Activated CD8-positive, alpha-beta memory T cell treated with anti-CD3 and anti-CD28 coated beads, Interleukin-2, amount 50 U/mL, for 24 hours (primary cell): ENCODE results near the gene PCMTD2.
"Not testable (repeated sequence)": the region's sequence is repeated elsewhere in the genome, so short reads cannot be mapped to it uniquely, and the experiment has no call there.

Experiments
- DNase-seq: peaks from one replicate; pipeline ENCODE4 v3.0.0-alpha.2; 2020; ENCODE audit errors: extremely low read depth

The PCMTD2 gene

DNA sequence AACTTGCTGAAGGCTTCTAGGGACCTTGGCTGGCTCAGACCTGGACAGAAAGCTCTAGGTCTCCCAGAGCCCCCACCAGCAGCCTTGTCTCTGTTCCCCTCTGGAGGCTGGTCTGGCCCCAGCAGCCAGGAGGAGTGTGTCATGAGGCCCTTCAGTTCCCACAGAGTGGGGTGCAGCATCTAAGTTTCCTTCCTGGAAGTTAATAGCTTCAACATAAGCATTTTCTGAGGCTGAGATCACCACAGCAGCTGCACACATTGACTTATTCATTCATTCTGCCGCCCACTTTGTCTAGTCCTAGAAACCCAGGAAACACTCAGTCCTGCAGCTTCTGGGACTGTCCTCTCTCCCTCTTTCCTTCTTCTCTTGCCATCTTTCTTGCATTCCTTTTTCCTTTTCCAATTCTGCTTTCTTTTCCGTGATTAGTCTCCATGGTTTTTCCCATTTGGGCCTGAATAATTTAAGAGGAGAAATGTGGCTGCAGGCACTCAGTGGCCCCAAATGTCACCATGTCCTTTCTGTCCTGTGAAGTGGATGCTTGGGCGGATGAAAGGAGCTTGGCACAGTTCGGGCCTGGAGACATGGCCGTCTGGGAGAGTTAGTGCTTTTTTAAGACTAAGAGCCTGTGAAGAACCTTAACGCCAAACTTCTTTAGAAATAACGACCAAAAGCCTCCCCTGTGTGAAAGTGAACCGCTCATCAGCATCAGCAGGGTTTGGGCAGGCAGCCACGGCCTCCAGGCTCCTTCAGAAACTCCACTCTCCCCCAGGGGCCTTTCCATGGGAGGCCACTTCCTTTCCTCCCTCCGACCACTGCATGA lies 31.0 kb upstream of the PCMTD2 start:
- DNase-seq: no peak

DNA sequence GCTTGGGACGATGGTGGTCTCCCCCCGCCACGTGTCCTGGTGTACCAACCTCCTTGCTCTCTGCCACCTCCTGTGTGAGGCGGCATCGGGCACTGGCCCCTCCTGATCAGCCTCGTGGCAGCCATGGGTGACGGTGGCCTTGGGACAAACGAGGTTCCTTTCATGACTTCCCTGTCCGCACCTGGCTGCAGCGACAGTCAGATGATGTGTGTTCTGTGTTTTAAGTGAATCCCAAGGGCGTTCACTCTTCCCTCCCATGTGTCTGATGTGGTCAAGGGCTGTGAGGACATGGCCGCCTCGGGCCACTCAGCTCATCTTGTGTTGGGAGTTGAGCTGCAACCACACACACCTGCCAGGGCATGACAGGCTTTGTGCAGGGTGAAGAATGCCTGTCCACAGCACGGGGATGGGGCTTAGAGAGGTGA lies 30.4 kb upstream of the PCMTD2 start:
- DNase-seq: no peak

DNA sequence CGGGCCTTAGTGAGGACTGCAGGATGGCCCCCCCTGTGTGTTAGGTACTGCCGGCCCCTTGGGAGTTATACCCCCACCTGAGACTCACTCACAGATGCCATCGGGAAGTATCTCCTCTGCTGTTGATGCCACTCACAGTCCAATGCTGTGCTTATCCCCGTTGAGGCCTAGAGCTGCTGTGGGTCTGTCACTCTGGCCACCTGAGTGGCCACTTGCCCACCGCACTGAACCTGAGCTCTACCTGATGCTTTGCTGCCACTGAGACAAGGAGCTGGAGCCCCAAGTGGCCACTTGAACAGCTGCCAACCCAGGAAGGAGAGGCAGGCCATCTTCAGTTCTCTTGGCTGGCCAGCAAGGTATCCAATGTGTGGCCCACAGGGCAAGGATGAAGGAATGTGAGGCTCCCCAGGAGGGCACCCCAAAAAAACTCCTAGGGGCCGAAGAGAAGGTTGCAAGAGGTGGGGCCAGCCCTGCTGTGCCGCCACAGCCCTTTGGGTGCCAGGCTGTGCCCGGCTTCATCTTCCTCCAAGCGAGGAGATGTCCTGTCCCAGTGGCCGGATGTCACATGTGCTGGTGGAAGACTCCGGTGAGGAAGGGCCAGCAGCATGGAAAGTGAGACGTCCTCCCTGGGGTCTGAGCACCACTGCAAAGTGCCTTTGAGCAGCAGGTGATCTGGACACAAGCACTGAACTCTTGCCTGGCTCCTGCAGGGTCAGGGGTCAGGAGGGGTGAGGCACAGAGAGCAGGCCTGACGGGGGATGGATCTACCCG lies 29.5 kb upstream of the PCMTD2 start:
- no peak for DNase-seq

DNA sequence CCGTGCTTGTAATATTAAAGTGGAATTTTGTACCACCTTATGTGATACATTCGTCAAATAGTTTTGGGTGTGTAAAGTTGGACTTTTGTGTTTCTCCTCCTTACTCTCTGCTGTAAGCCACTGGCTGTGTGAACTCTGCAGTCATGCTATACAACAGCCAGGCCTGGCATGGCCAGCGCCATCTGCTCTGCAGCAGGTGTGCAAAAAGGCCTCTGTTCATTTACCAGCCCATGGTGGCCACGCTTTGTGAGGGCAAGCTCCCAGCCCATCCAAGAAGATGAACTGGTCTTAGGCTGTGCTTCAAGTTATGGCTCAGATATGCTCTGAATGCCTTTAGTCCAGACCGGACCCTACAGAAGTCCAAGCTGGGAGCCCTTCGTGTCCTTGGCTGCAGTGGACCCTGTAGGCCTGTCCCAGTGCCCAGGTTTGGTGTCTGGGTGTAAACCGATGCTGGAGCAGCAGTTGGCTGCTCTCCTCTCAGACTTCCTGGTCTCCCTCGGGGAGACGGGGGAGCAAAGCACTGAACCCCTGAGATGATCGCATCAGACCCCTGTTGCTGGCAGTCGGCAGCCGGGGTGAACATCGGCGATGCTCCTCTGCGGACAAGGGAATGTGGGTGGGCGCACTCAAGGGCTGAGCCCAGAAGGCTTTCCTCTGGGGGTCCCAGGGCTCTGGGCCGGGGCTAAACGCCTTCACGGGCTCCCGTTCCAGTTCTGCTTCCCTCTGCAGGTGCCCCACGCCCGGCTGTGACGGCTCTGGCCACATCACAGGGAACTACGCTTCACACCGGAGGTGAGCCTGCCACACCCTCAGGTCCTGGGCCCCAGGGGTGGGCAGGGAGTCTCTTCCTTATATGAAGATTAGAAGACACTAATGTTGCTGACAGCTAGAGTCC lies 28.6 kb upstream of the PCMTD2 start:
- DNase-seq: no peak

DNA sequence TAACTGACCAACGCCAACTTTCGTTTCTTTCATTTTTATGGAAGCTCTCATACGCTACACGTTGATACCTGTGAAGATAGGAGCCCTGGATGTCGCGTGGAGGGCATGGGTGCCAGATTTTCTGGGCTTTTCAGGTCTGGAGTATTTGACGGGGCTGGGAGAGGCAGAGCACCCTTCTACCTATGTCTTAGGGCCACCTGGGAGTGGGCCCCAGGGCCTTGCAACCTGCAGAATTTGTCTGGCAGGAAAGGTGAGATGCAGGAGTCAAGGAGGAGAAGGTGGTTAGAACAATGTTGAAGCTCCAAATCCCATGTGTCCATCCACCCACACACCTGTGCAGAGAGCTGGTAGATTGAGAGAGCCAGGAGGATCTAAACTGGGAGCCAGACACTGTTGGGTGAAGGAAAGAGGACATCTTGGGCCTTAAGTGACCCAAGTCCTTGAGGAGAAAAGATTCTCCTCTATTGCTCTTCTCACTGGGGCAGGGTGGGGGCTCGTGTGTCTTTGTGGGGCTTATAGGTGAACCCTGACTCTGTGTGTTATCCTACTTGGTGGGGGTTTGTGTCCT lies 27.4 kb upstream of the PCMTD2 start:
- DNase-seq: no peak

DNA sequence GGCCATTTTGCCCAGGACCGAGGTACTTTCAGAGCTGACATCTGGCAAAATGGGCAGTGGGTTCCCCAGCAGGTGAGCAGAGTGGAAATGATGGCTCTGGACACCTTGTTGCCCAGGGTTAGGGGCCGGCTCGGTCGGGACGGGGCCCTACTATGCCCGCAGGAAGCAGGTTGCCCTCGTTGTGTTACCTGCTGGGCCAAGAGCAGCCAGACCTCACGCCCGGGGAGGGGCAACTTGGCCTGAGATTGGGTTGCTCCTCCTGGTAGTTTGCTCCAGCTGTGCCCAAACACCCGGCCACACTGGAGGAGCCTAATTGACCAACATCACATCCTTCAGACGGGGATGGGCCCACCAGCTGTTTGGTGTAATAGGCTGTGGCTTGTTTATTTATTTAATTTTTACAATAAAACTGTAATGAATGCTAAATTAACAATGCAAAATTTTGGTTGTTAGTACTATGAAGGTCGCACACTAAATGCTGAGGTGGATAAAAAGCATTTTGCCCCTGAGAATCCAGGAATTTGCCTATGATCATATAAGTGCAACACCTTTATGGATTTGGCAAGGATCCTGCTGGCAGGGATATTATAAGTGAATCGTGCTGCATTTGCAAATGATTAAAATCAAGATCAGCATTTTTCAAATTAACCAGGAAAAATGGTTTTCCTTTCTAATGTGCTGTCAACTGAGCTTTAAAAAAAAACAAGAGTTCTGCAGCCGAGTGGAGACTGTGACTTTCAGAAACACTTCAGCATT lies 26.6 kb upstream of the PCMTD2 start:
- DNase-seq: no peak

DNA sequence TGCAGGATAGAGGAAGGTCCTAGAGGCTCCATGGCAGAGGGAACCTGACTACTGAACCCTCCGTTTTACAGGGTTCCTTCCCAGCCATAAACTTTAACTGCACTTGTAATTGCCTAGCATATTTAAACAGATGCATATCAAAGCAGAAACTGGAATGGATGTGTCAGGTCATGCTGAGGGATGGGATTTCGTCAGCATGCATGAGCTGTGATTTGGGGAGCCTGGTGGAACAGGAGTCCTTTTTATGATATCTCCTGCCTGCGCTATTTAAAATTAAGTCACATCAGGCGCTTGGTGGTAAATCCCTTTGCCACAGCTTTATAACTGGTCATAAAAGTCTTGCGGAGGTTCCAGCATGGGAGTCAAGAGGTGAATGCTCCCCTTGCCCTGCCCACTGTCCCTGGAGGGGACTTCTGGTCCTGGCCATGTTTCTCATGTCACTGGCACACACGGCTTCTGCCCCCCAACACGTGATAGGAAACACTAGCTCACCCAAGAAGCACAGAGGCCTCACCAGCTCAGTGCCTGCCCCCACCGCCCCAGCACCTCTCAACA lies 26.0 kb upstream of the PCMTD2 start:
- no peak for DNase-seq

DNA sequence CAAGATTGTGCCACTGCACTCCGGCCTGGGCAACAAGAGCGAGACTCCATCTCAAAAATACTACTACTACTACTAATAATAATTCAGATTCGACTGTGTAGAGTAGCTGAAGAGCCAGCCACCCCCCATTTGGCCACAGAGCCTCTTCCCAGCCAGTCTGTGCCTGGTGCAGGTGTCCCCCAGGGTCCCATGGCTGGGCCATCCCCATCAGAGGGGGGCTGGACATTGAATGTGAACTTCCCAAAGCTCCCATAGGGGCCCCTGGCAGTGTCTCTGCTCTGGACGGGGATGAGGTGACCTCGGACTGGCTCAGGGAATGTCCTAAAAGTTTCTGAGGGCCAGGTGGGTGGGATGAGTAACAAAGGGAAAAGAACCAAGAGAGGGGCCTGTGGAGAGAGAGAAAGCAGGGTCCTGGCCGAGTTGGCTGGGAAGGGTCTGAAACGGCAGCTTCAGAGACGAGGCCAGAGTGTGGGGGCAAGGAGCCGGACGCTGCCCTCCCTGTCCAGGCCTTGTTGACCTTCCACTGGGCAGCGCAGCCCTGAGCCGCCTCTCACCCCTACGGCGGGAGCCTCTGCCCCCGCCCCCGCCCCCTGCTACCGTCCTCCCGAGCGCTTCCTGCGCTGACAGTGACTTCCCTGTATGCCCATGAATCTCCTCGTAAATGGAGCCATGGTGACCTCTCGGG lies 24.9 kb upstream of the PCMTD2 start:
- DNase-seq: no peak

DNA sequence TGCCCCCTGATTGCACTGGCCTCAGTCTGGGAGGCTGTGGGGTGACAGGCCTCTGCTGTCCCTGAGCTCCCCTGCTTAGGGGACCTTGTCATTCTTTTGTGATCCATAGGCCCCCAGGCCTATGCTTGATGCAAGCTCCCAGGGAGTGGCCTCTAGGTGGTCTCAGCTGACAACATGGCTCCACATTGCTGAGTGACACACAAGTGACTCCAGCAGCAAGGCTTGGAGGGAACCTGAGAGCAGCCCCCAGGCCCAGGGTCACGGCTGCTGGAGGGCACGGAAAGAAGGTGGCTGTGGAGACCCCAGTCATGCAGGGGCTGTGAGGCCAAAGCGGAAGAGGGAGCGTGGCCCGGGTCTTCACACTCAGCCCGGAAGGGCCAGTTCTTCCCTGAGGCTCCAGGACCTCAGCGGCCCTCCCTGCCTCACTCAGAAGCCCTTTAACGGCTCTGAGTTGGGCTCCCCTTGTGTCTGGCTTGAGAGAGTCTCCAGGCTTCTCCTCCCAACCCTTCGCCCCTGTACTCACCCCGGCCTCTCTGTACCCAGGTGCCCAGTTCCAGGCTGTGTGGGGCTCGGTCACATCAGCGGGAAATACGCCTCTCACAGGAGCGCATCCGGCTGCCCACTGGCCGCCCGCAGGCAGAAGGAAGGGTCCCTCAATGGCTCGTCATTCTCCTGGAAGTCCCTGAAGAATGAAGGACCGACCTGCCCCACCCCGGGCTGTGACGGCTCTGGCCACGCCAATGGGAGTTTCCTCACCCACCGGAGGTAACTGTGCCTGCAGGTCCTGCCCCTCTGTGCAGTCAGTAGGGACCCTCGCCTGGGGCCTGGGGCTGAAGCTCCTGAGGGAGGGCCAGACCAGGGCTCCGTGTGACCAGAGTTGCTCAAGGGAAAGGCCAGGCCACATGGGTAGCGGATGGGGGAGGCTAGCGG lies 23.7 kb upstream of the PCMTD2 start:
- DNase-seq: no peak

DNA sequence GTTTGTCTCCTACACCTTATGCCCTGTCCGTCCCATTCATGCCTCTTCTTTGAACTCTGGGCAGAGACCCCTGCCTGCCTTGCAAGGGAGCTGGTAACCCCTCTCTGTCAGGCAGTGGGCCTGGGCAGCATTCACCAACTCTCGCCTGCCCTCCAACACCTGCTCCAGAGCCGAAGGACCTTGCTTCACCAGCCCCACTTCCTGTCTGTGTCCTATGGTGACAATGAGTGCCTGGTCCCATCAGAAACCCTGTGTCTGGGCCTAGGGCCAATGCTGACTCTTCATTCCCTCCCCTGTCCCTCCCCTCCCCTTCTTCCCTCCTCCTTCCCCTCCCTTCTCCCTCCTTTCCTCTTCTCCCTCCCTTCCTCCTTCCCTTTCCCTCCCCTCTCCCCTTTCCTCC lies 22.8 kb upstream of the PCMTD2 start:
- no peak for DNase-seq

DNA sequence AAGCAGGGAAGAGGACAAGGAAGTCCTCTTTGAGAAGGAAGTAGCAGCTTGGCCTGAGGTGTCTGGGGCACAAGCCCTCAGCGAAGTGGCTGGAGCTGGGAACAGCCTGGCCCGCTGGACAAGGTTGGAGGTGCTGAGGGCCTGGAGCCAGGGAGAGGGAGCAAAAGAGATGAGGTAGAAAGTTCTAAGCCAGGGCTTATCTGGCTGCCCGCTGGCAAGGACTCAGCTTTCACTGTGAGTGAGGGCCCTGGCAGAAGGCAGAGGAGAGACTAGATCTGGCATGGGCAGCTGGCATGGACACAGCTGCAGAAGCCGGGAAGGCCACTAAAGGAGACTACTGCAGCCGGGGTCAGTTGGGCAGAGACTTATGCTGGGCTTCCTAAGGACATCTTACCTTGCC lies 21.8 kb upstream of the PCMTD2 start:
- no peak for DNase-seq

DNA sequence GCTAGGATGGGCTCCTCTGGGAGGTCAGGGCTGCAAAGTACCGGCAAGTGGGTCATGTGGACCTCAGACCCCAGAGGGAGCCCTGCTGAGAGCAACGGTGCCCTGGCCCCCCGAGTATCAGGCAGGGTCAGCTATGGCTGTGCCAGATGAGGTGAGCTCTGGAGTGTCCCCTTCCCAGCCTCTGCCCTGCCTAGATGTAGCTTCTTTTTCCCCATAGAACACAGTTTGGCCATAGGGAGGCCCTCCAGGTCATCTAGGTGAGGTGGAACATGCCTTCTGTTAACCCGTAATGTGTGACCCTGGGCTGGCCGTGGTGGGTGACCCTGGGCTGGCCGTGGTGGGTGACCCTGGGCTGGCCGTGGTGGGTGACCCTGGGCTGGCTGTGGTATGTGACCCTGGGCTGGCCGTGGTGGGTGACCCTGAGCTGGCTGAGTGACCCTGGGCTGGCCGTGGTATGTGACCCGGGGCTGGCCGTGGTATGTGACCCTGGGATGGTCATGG lies 21.2 kb upstream of the PCMTD2 start:
- DNase-seq: no peak

DNA sequence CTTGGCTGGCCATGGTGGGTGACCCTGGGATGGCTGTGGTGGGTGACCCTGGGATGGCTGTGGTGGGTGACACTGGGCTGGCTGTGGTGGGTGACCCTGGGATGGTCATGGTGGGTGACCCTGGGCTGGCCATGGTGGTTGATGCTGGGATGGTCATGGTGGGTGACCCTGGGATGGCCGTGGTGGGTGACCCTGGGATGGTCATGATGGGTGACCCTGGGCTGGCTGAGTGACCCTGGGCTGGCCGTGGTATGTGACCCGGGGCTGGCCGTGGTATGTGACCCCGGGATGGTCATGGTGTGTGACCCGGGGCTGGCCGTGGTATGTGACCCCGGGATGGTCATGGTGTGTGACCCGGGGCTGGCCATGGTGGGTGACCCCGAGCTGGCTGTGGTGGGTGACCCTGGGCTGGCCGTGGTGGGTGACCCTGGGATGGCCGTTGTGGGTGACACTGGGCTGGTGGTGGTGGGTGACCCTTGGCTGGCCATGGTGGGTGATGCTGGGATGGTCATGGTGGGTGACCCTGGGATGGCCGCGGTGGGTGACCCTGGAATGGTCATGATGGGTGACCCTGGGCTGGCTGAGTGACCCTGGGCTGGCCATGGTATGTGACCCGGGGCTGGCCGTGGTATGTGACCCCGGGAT lies 20.5 kb upstream of the PCMTD2 start:
- DNase-seq: not testable (repeated sequence)

DNA sequence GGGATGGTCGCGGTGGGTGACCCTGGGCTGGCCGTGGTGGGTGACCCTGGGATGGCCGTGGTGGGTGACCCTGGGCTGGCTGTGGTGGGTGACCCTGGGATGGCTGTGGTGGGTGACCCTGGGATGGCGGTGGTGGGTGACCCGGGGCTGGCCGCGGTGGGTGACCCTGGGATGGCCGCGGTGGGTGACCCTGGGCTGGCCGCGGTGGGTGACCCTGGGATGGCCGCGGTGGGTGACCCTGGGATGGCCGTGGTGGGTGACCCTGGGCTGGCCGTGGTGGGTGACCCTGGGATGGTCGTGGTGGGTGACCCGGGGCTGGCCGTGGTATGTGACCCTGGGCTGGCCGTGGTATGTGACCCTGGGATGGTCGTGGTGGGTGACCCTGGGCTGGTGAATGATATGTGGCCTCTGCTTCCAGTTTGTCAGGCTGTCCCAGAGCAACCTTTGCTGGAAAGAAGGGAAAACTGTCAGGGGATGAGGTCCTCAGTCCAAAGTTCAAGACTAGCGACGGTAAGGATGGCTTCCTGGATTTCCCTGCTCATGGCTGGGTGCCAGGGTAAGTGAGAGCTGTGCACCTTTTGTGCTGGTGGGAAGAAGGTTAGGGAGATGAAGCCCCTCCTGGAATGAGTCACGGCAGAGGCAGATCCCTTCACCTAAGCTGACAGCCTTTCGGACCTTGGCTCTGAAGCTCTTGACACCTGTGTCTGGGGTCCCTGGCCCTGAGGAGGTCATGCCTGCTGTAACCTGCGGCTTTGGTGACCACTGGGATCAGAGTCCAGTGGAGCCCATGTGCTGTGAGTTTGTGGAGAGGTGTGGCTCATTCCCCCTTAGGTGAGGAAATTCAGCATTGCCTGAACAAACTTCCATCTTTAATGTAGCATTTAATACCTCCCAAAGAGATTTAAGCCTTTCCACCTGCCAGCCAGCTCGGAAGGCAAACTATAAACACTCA lies 19.1 kb upstream of the PCMTD2 start:
- DNase-seq: no peak

DNA sequence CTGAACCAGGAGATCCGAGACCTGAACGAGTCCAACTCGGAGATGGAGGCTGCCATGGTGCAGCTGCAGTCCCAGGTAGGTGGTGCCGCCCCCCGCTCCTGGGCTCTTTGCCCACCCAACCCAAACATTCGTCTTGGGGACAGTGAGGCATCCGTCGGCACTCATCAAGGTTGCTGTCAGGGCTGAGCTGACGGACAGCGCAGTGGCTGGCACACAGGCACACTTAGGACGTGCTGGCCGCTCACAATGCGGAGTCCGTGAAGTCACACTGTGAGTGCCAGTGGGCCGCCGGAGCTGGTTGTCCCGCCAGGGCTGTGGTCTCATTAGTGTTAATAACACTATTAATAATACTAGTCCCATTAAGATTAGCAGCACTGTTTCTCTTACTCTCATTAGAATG lies 18.2 kb upstream of the PCMTD2 start:
- no peak for DNase-seq

DNA sequence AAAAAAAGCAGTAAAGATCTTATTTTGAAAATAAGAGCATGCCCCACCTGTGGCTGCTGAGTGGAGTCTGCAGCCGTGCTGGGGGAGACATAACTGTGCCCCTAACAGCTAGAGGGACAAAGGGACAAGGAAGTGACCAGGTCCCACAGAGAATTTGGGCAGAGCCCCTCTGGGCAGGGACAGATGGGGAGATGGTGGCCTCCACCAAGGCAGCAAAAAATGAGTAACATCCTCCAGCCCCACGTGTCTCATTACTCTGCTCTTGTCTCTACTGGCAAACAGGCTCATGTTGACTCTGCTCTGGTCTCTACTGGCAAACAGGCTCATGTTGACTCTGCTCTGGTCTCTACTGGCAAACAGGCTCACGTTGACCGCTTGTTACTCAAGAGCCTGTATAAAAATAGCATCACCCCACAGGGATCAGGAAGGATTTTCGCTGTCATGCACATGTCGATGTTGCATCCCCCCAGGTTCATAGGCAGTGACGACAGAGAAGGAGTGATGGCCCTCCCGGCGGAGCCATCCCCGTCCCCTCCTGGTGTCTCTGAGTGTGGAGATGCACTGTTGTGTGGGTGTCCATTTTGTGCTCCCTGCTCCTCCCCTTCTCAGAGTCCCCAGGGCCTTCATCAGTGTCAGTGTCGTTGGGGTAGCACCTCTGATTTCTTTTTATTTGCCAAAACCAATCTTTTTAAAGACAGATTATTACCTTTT lies 17.3 kb upstream of the PCMTD2 start:
- no peak for DNase-seq
